Measurements from ENCODE around the gene DUS4L.

DNA sequence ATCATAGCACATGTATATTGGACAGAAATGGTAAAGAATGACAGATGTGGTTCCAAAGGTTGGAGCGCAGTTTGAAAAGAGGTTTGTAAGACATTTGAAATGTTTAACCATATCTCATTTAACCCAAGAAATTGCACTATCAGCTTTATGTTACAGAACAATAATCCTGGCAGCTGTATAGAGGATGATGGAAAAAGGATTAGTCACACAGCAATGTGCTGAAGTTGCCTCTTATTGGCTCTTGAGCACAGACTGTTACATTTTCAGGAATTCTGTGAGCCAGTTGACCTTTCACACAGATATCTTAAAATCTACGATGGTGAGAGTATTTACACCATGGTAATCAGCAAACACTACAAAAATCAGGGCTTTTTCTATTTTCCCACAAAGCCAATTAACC is 3.9 kb upstream of the DUS4L start:
- no peak for TF ChIP-seq EZH2 (IDR thresholded peaks at IDR 0.05; ENCODE audit: borderline replicate concordance, low read length)
- TF ChIP-seq CTCF (IDR thresholded peaks at IDR 0.05; ENCODE audit: low read length): no peak

All from OCI-LY1 (cell line).